Testis (tissue), 2 donors: ENCODE results near the gene INO80.
"Not testable (repeated sequence)": the region's sequence is repeated elsewhere in the genome, so short reads cannot be mapped to it uniquely, and the experiment has no call there.

Experiments used
- POLR2A ChIP-seq: fragments of 450-650 bp; IDR thresholded peaks from one replicate; pipeline ENCODE4 v1.6.1; 2017; ENCODE audit warnings: antibody characterized with exemption, mild to moderate bottlenecking, moderate library complexity
- TF ChIP-seq, protein P1 (sequence below), 3 experiments: fragments of 450-650 bp in 2 of 3; fragments of 200-600 bp in 1 of 3; sonication (generic) in 1 of 3; IDR thresholded peaks; one replicate each; pipeline ENCODE4 v1.5.1; 2016 to 2019; ENCODE audit warnings: antibody characterized with exemption in 3 of 3, mild to moderate bottlenecking in 2 of 3, moderate library complexity in 1 of 3

DNA sequence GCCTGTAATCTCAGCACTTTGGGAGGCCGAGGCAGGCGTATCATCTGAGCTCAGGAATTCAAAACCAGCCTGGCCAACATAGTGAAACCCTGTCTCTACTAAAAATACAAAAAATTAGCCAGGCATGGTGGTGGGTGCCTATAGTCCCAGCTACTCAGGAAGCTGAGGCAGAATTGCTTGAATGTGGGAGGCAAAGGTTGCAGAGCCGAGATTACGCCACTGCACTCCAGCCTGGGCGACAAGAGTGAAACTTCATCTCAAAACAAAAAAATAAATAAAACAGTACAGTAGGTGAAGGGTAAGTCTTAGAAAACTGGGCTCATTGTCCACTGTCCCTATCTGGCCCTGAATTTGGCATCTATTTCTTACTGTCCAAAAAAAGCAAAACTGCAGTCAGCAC is 37.2 kb downstream of the INO80 start:
- TF ChIP-seq, protein P1, sequence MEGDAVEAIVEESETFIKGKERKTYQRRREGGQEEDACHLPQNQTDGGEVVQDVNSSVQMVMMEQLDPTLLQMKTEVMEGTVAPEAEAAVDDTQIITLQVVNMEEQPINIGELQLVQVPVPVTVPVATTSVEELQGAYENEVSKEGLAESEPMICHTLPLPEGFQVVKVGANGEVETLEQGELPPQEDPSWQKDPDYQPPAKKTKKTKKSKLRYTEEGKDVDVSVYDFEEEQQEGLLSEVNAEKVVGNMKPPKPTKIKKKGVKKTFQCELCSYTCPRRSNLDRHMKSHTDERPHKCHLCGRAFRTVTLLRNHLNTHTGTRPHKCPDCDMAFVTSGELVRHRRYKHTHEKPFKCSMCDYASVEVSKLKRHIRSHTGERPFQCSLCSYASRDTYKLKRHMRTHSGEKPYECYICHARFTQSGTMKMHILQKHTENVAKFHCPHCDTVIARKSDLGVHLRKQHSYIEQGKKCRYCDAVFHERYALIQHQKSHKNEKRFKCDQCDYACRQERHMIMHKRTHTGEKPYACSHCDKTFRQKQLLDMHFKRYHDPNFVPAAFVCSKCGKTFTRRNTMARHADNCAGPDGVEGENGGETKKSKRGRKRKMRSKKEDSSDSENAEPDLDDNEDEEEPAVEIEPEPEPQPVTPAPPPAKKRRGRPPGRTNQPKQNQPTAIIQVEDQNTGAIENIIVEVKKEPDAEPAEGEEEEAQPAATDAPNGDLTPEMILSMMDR (IDR thresholded peaks at IDR 0.05) = not testable (repeated sequence)
- TF ChIP-seq POLR2A = not testable (repeated sequence)
